Adrenal gland (tissue), 12 donors: Measurements from ENCODE around the gene GJB1. TPM values are rescaled to one million over a fixed set of nuclear protein-coding genes. Genes with fewer than 3 reads are reported as not detected.
"Not testable (repeated sequence)": the region's sequence is repeated elsewhere in the genome, so short reads cannot be mapped to it uniquely, and the experiment has no call there.

Experiments
- DNase-seq, 7 donors: peaks; one replicate each; pipeline ENCODE4 v3.0.0-alpha.2; 2019 to 2020
- H3K27ac ChIP-seq, 5 donors: fragments of 200-600 bp; sonication (generic) in 4 of 5; 1 replicate in 3 of 5; 2 replicates in 2 of 5; pipeline versions ENCODE4 v1.5.1 to v1.8.0; 2016 to 2020; ENCODE audit warnings: mild to moderate bottlenecking in 1 of 5
- H3K27me3 ChIP-seq: fragments of 200-600 bp; 2 replicates; pipeline ENCODE4 v1.8.0; 2021
- H3K36me3 ChIP-seq, 2 donors: fragments of 200-600 bp; replicated peaks in 1 of 2; 1 replicate in 1 of 2; 2 replicates in 1 of 2; pipeline versions ENCODE4 v1.5.1 to v1.8.0; 2018 to 2022
- H3K4me1 ChIP-seq, 2 donors: fragments of 200-600 bp; replicated peaks in 1 of 2; 1 replicate in 1 of 2; 2 replicates in 1 of 2; pipeline versions ENCODE4 v1.5.1 to v1.8.0; 2018 to 2021
- H3K4me3 ChIP-seq, 4 donors: fragments of 200-600 bp; sonication (generic) in 3 of 4; one replicate each; pipeline ENCODE4 v1.5.1; 2016 to 2018
- H3K9me3 ChIP-seq, 3 donors: fragments of 200-600 bp; sonication (generic) in 1 of 3; replicated peaks in 1 of 3; 1 replicate in 2 of 3; 2 replicates in 1 of 3; pipeline versions ENCODE4 v1.5.1 to v1.8.0; 2016 to 2021
- CTCF ChIP-seq, 6 experiments: fragments of 450-650 bp in 4 of 6; fragments of 200-600 bp in 2 of 6; sonication (generic) in 1 of 6; IDR thresholded peaks; 1 replicate in 5 of 6; 2 replicates in 1 of 6; pipeline versions ENCODE4 v1.5.1 to v1.8.0; 2016 to 2021; ENCODE audit warnings: antibody characterized with exemption in 6 of 6, mild to moderate bottlenecking in 2 of 6, moderate library complexity in 1 of 6
- POLR2A ChIP-seq, 2 donors: fragments of 450-650 bp; IDR thresholded peaks; one replicate each; pipeline ENCODE4 v1.6.1; 2017; ENCODE audit warnings: antibody characterized with exemption in 2 of 2, mild to moderate bottlenecking in 2 of 2, moderate library complexity in 1 of 2
- WGBS, 4 donors: extraction: QIAGEN DNeasy Blood & Tissue Kit in 2 of 4; methylation state at CpG; one replicate each; pipeline versions ENCODE4 v1.1.5 to v1.1.7; 2013 to 2017; 5-methylcytosine and 5-hydroxymethylcytosine counted together
- intact Hi-C, 2 donors: fragments of 100-400 bp; cut with DNase I; formaldehyde crosslinking; loops; one replicate each; pipeline versions ENCODE4 v1.14.1 to v1.15.0; 2022 to 2023
- polyA plus RNA-seq, 3 donors: library from polyadenylated mRNA; stranded (reverse); fragments of 200-250 nt in 2 of 3; fragments of 350-450 nt in 1 of 3; fragmentation: Illumina TruSeq in 1 of 3; extraction: RNeasy Lipid Tissue Mini Kit (QIAGEN cat#74804) in 1 of 3; gene quantifications; one replicate each; pipeline ENCODE4 v1.2.3, GENCODE V29; 2013 to 2014
- total RNA-seq, 9 donors: library from RNA; depleted of rRNA in 4 of 9; stranded (reverse); fragments of >200 nt in 4 of 9; fragments of 120-200 nt in 1 of 9; fragmentation: NEBNext Ultra II Directional in 1 of 9; extraction: Animal tissue kit (Norgen Biotek cat#: 25700) in 1 of 9; gene quantifications; one replicate each; pipeline versions ENCODE4 v1.1.0 to v1.2.4, GENCODE V29; 2013 to 2023
- donor health status: healthy with polysubstance abuse.
- donor health status: Bipolar disorder and iron deficiency.
- donor health status: DM: yes; HTN: yes; CAD: no.
- donor health status: DM: no; HTN: no; CAD: no.
- donor health status: DM: no; HTN: no; CAD: no.
- donor health status: DM: yes; HTN: yes; CAD: no.

GJB1 gene
- total and polyA plus RNA-seq, 12 donors, result 0.18 TPM; not detected in 11

GRCh38 chrX:71177327-71177726 lies 45.7 kb upstream of the GJB1 start:
- peak in 1 of 2 donors; percentile 46 for TF ChIP-seq POLR2A (IDR thresholded peaks at IDR 0.05)
- no peak for TF ChIP-seq CTCF (IDR thresholded peaks at IDR 0.05)
- H3K27ac ChIP-seq, result peak overlapping the region; percentile 53 to 85 (median 70)
- H3K27me3 ChIP-seq, result no peaks in the 10 kb centered on the region
- H3K4me1 ChIP-seq, result peaks cover 6 to 9% of the 10 kb centered on the region in 2 donors
- H3K9me3 ChIP-seq, result no peaks in the 10 kb centered on the region
- no peaks in the 10 kb centered on the region for H3K36me3 ChIP-seq
- 20 to 35% (median 31%) methylated on average over 3 of the region's 3 CpGs for WGBS, 4 donors
- H3K4me3 ChIP-seq, result no peak overlapping the region
- intact Hi-C loops, result no loop called here
- DNase-seq, result peak in 6 of 7 donors; percentile 42 to 67 (median 56)

GRCh38 chrX:71178908-71179307 lies 44.1 kb upstream of the GJB1 start:
- no peaks in the 10 kb centered on the region for H3K9me3 ChIP-seq
- intact Hi-C loops, result no loop called here
- WGBS, 4 donors, result 0% methylated on average over 1 to 4 of the region's 4 CpGs
- peaks cover 9% of the 10 kb centered on the region in 2 donors for H3K4me1 ChIP-seq
- H3K4me3 ChIP-seq, result no peak overlapping the region
- H3K27ac ChIP-seq, result peak overlapping the region in 3 of 5 donors; percentile 61 to 85 (median 69)
- peak; percentile 55 to 84 (median 68) for DNase-seq
- no peaks in the 10 kb centered on the region for H3K27me3 ChIP-seq
- H3K36me3 ChIP-seq, result no peaks in the 10 kb centered on the region
- TF ChIP-seq CTCF (IDR thresholded peaks at IDR 0.05), result peak; percentile 58 to 79 (median 73)
- TF ChIP-seq POLR2A (IDR thresholded peaks at IDR 0.05), result no peak

GRCh38 chrX:71180579-71181265 lies 42.3 kb upstream of the GJB1 start:
- not testable (repeated sequence) for H3K36me3 ChIP-seq, H3K4me1 ChIP-seq, H3K9me3 ChIP-seq, H3K4me3 ChIP-seq, DNase-seq, H3K27me3 ChIP-seq
- H3K27ac ChIP-seq, result peak overlapping the region in 2 of 5 donors; percentile 81 to 83
- 74 to 85% (median 79%) methylated on average over 9 of the region's 9 CpGs for WGBS, 4 donors
- intact Hi-C loops, result loop anchor here in 1 of 2 donors (10.0 kb wide), 1 partner anchor 196 kb away; no protein-coding TSS in a partner anchor

GRCh38 chrX:71181558-71181909 lies 41.5 kb upstream of the GJB1 start:
- no peaks in the 10 kb centered on the region for H3K27me3 ChIP-seq
- intact Hi-C loops, result loop anchor here in 1 of 2 donors (10.0 kb wide), 1 partner anchor 197 kb away; no protein-coding TSS in a partner anchor
- peak overlapping the region in 2 of 4 donors; percentile 17 to 35 for H3K4me3 ChIP-seq
- peaks cover 9% of the 10 kb centered on the region in 2 donors for H3K4me1 ChIP-seq
- peak overlapping the region; percentile 35 to 86 (median 83) for H3K27ac ChIP-seq
- 3 to 57% (median 24%) methylated on average over 7 to 10 of the region's 10 CpGs for WGBS, 4 donors
- no peaks in the 10 kb centered on the region for H3K36me3 ChIP-seq
- TF ChIP-seq POLR2A (IDR thresholded peaks at IDR 0.05) (no peak), CTCF (IDR thresholded peaks at IDR 0.05) (no peak)
- DNase-seq, result peak in 3 of 7 donors; percentile 23 to 47 (median 28)
- no peaks in the 10 kb centered on the region for H3K9me3 ChIP-seq
